Mesenteric fat pad (tissue), 1 donor: ENCODE data around the gene GPR137B. TPM values are rescaled to one million over a fixed set of nuclear protein-coding genes. Genes with fewer than 3 reads are reported as not detected.

Experiments used
- DNase-seq: peaks from one replicate; pipeline ENCODE4 v3.0.0-alpha.2; 2020; ENCODE audit warnings: low spot score
- total RNA-seq: library from RNA; stranded (reverse); fragmentation: NEBNext Ultra II Directional; extraction: Animal tissue kit (Norgen Biotek cat#: 25700); gene quantifications from one replicate; pipeline ENCODE4 v1.2.1, GENCODE V29; 2021
- donor health status: DM: yes; HTN: yes; CAD: no.

The GPR137B gene
- total RNA-seq, 1 donor from 2014 or later: 32.9 TPM

DNA sequence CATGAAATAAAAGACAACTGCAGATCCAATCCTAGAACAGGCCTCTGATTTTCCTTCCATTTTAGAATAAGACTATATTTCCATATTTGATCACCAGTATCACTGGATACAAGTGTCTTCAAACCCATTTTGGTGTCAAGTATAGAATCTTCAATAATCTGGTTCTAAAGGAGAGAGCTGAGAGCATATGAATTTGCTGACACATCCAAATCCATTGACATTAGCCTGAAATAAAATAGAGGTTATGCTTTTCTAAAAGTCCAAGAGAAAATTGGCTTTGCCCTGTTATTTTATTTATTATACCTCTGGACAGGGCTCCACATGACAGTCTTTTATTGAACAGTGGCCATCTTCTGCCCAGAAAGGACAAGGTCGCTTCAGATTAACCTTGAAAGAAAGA is 110.8 kb downstream of the GPR137B start:
- DNase-seq: no peak

GRCh38 chr1:236253918-236254637 is 111.7 kb downstream of the GPR137B start:
- DNase-seq: no peak

GRCh38 chr1:236257216-236257615 is 114.9 kb downstream of the GPR137B start:
- DNase-seq: no peak

DNA sequence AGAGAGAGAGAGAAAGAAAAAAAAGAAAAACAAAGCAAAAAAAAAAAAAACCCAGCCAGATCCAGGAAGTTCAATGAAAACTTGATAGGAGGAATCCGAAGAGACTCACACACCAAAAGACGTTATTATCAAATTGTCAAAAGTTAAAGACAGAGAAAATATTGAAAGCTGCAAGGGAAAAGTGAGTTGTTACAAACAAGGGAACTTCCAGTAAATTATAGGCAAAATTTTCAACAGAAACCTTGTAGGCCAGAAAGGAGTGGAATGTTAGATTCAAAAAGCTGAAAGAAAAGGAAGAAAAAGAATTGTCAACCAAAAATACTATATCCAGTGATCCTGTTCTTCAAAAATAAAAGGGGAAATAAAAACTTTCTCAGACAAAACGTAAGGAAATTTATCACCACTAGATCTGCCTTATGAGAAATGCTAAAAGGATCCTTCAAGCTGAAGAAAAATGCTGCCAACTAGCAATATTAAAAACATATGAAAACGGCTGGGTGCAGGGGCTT is 115.8 kb downstream of the GPR137B start:
- DNase-seq: no peak

Other genes with a start within 250 kb of the GPR137B start
- 238 TPM for gene NID1, start 77.4 kb upstream of the GPR137B start, total RNA-seq
- 7.1 TPM for gene ERO1B, start 139.4 kb downstream of the GPR137B start, total RNA-seq